ENCODE results near the gene COG6.

GRCh38 chr13:39767791-39768517, 112.5 kb downstream of the COG6 start:
- TF ChIP-seq CTCF (IDR thresholded peaks at IDR 0.05) (no peak), POLR2A (IDR thresholded peaks at IDR 0.05) (no peak), POLR2AphosphoS5 (IDR thresholded peaks at IDR 0.05) (no peak)

Data from prostate gland (tissue), 2 donors.